ENCODE data around the gene FGFR2.

- TF ChIP-seq NFIC (IDR thresholded peaks at IDR 0.05): peak; percentile 31; the same call in 1 of the 2 replicates
- no peak for TF ChIP-seq MAX (IDR thresholded peaks at IDR 0.05)
- no peak for TF ChIP-seq CEBPB (IDR thresholded peaks at IDR 0.05)
- TF ChIP-seq EGR1 (IDR thresholded peaks at IDR 0.05): no peak
- TF ChIP-seq ZBTB7A (IDR thresholded peaks at IDR 0.05; ENCODE audit: low read depth): no peak
These were observed 75.4 kb downstream of the FGFR2 start for GRCh38 chr10:121522831-121523230.

Measured in Ishikawa (cell line).